SK-N-SH (cell line): Measurements from ENCODE around the gene F7. TPM values are rescaled to one million over a fixed set of nuclear protein-coding genes. Genes with fewer than 3 reads are reported as not detected.

Source experiments
- CTCF ChIA-PET: fragments of 300-600, 350-600 bp; formaldehyde crosslinking; extraction: SDS; loops from one replicate; lab custom pipeline; 2021; lab: Yijun Ruan, JAX
- POLR2A ChIA-PET: fragments of 350-600 bp; sonication (Branson Sonifier 250); formaldehyde crosslinking; extraction: SDS; loops from one replicate; lab custom pipeline; 2020; ENCODE audit warnings: antibody characterized with exemption, inconsistent platforms; lab: Yijun Ruan, JAX
- DNase-seq: peaks from one replicate; pipeline ENCODE4 v3.0.0; 2012
- H2AFZ ChIP-seq: fragments of 200-600 bp; sonication (generic); 2 replicates; pipeline ENCODE4 v1.8.1; 2016; ENCODE audit warnings: antibody characterized with exemption, mild to moderate bottlenecking, low read depth
- H3F3A ChIP-seq: fragments of 200-600 bp; sonication (generic); replicated peaks from 2 replicates; pipeline ENCODE3; 2016; ENCODE audit warnings: antibody characterized with exemption, mild to moderate bottlenecking; ENCODE audit not compliant: insufficient read depth
- H3K27ac ChIP-seq, 2 experiments: fragments of 200-500 bp in 1 of 2; fragments of 200-600 bp in 1 of 2; sonication (Bioruptor generic) in 1 of 2; sonication (generic), shearing (Covaris generic) in 1 of 2; 2 replicates each; pipeline versions ENCODE4 v1.5.1 to v1.6.1; 2014 to 2016; ENCODE audit warnings: low read depth in 2 of 2, inconsistent platforms in 1 of 2, low read length in 1 of 2, mild to moderate bottlenecking in 1 of 2, mixed read lengths in 1 of 2
- H3K27me3 ChIP-seq: fragments of 200-600 bp; sonication (generic), shearing (Covaris generic); 2 replicates; pipeline ENCODE4 v1.6.1; 2016; ENCODE audit warnings: mixed run types; ENCODE audit not compliant: insufficient read depth
- H3K36me3 ChIP-seq, 2 experiments: fragments of 200-500 bp in 1 of 2; fragments of 200-600 bp in 1 of 2; sonication (Bioruptor generic) in 1 of 2; sonication (generic) in 1 of 2; replicated peaks in 1 of 2; 2 replicates each; pipeline versions ENCODE3 to v1.5.1; 2014 to 2016; ENCODE audit warnings: low read length in 1 of 2, mild to moderate bottlenecking in 1 of 2; ENCODE audit not compliant: insufficient read depth in 2 of 2, control insufficient read depth in 1 of 2
- H3K4me1 ChIP-seq, 2 experiments: fragments of 200-500 bp in 1 of 2; fragments of 200-600 bp in 1 of 2; sonication (Bioruptor generic) in 1 of 2; sonication (generic), shearing (Covaris generic) in 1 of 2; 2 replicates each; pipeline versions ENCODE4 v1.5.1 to v1.6.1; 2014 to 2016; ENCODE audit warnings: low read depth in 1 of 2, low read length in 1 of 2, mixed run types in 1 of 2; ENCODE audit not compliant: insufficient read depth in 2 of 2, control insufficient read depth in 1 of 2
- H3K4me2 ChIP-seq: fragments of 200-600 bp; sonication (generic), shearing (Covaris generic); 2 replicates; pipeline ENCODE4 v1.6.1; 2017; ENCODE audit warnings: mixed run types
- H3K4me3 ChIP-seq, 2 experiments: fragments of 200-500 bp in 1 of 2; fragments of 200-600 bp in 1 of 2; sonication (Bioruptor generic) in 1 of 2; sonication (generic), shearing (Covaris generic) in 1 of 2; 2 replicates each; pipeline versions ENCODE4 v1.5.1 to v1.8.1; 2014 to 2016; ENCODE audit warnings: low read depth in 2 of 2, inconsistent platforms in 1 of 2, low read length in 1 of 2, mild to moderate bottlenecking in 1 of 2, mixed read lengths in 1 of 2, moderate library complexity in 1 of 2
- H3K79me2 ChIP-seq: fragments of 200-600 bp; sonication (generic); 2 replicates; pipeline ENCODE4 v1.8.1; 2017; ENCODE audit warnings: mild to moderate bottlenecking; ENCODE audit not compliant: insufficient read depth
- H3K9ac ChIP-seq: fragments of 200-600 bp; sonication (generic); 2 replicates; pipeline ENCODE4 v1.6.1; 2017; ENCODE audit warnings: mixed run types
- H3K9me2 ChIP-seq: fragments of 200-600 bp; sonication (generic); 2 replicates; pipeline ENCODE4 v1.6.1; 2017; ENCODE audit warnings: mixed run types
- H3K9me3 ChIP-seq: fragments of 200-600 bp; sonication (generic); 2 replicates; pipeline ENCODE4 v1.6.1; 2017; ENCODE audit warnings: mixed run types, mild to moderate bottlenecking, moderate library complexity
- H4K20me1 ChIP-seq: fragments of 200-600 bp; sonication (generic); 2 replicates; pipeline ENCODE4 v1.6.1; 2017; ENCODE audit warnings: mild to moderate bottlenecking, mixed run types; ENCODE audit not compliant: insufficient read depth
- CHD2 ChIP-seq: fragments of 150-350 bp; IDR thresholded peaks from 2 replicates; pipeline ENCODE4 v1.6.1; 2018; ENCODE audit warnings: low read length; ENCODE audit not compliant: partially characterized antibody
- ELF1 ChIP-seq: IDR thresholded peaks from 2 replicates; pipeline ENCODE4 v1.4.0; 2012
- EP300 ChIP-seq, 2 experiments: IDR thresholded peaks; 2 replicates each; pipeline versions ENCODE4 v1.4.0 to v1.6.1; 2012; ENCODE audit warnings: borderline replicate concordance in 1 of 2, low read depth in 1 of 2, low read length in 1 of 2
- FOSL2 ChIP-seq: IDR thresholded peaks from 2 replicates; pipeline ENCODE4 v1.4.0; 2012; ENCODE audit warnings: low read depth, mild to moderate bottlenecking, moderate library complexity, borderline replicate concordance
- FOXJ3 ChIP-seq: sonication (generic); formaldehyde crosslinking; IDR thresholded peaks from 2 replicates; pipeline ENCODE4 v1.5.1; 2020; ENCODE audit warnings: mild to moderate bottlenecking, missing genetic modification reagents
- GABPA ChIP-seq: IDR thresholded peaks from 2 replicates; pipeline ENCODE4 v1.4.0; 2012; ENCODE audit warnings: low read depth, mild to moderate bottlenecking
- GATA2 ChIP-seq: sonication (generic); formaldehyde crosslinking; IDR thresholded peaks from 2 replicates; pipeline ENCODE4 v1.5.0; 2020; ENCODE audit warnings: mild to moderate bottlenecking, missing genetic modification reagents
- JUND ChIP-seq: IDR thresholded peaks from 2 replicates; pipeline ENCODE4 v1.4.0; 2012
- NRF1 ChIP-seq: IDR thresholded peaks from 2 replicates; pipeline ENCODE4 v1.6.1; 2012; ENCODE audit warnings: low read depth, mild to moderate bottlenecking, low read length
- PBX3 ChIP-seq: IDR thresholded peaks from 2 replicates; pipeline ENCODE4; 2012
- POLR2AphosphoS5 ChIP-seq: IDR thresholded peaks from 2 replicates; pipeline ENCODE4 v1.6.1; 2012; ENCODE audit warnings: low read depth, low read length
- REST ChIP-seq: IDR thresholded peaks from 2 replicates; pipeline ENCODE4 v1.6.1; 2012; ENCODE audit warnings: mild to moderate bottlenecking, low read depth, low read length, moderate library complexity
- RFX5 ChIP-seq: IDR thresholded peaks from 2 replicates; pipeline ENCODE4 v1.6.1; 2012; ENCODE audit warnings: mild to moderate bottlenecking, improper control_type of control experiment, low read length
- RXRA ChIP-seq: IDR thresholded peaks from 2 replicates; pipeline ENCODE4 v1.4.0; 2012; ENCODE audit warnings: low read depth, mild to moderate bottlenecking, borderline replicate concordance
- SIN3A ChIP-seq: IDR thresholded peaks from 2 replicates; pipeline ENCODE4 v1.6.1; 2012; ENCODE audit warnings: low read depth, mild to moderate bottlenecking, low read length, moderate library complexity, borderline replicate concordance
- TEAD4 ChIP-seq: IDR thresholded peaks from 2 replicates; pipeline ENCODE4 v1.4.0; 2012; ENCODE audit warnings: mild to moderate bottlenecking, borderline replicate concordance; ENCODE audit not compliant: insufficient read depth
- WGBS: methylation state at CpG from one replicate; pipeline ENCODE4 v1.1.6; 2017; ENCODE audit warnings: low lambda C conversion rate; 5-methylcytosine and 5-hydroxymethylcytosine counted together
- polyA plus RNA-seq, 3 experiments: library from polyadenylated mRNA; depleted of rRNA; stranded (reverse); fragments of >200 nt; gene quantifications; 2 replicates each; pipeline ENCODE4 v1.2.3, GENCODE V29; 2012

F7 gene
- polyA plus RNA-seq, 1 of the 3 experiments (the other 2 are of a cell fraction), result not detected

GRCh38 chr13:113080901-113081521, 24.6 kb upstream of the F7 start:
- Histone ChIP-seq H3K27me3 (no peaks in the 10 kb centered on the region), H3K4me2 (no peak overlapping the region)
- no peak for DNase-seq

GRCh38 chr13:113082198-113083021, 23.2 kb upstream of the F7 start:
- Histone ChIP-seq H3K9me2 (no peaks in the 10 kb centered on the region), H3K27me3 (no peaks in the 10 kb centered on the region)
- POLR2A ChIA-PET, result no interaction called here
- TF ChIP-seq RFX5 (no peak), RXRA (no peak), PBX3 (no peak), REST (no peak), FOXJ3 (CRISPR knock-in tag) (no peak), CHD2 (no peak), FOSL2 (no peak), ELF1 (no peak), EP300 (IDR thresholded peaks at IDR 0.05; ENCODE audit: borderline replicate concordance in 1 of 2, low read depth in 1 of 2, low read length in 1 of 2) (no peak), SIN3A (no peak), GATA2 (CRISPR knock-in tag) (no peak), TEAD4 (no peak), GABPA (no peak), NRF1 (no peak)
- TF ChIP-seq, all 33 proteins: peak for 0
- DNase-seq, result no peak
- H3K27ac ChIP-seq, result no peak overlapping the region
- WGBS, result 50% methylated on average over 13 of the region's 26 CpGs
- H3F3A ChIP-seq, result no peaks in the 10 kb centered on the region
- no peaks in the 10 kb centered on the region for H3K79me2 ChIP-seq
- H2AFZ ChIP-seq, result no peak overlapping the region
- H3K4me3 ChIP-seq, result no peak overlapping the region
- H3K9ac ChIP-seq, result no peak overlapping the region
- H3K4me2 ChIP-seq, result no peak overlapping the region
- CTCF ChIA-PET, result interaction anchor here (1.4 kb wide), 2 partner anchors 53 to 139 kb away, joined by 3 to 5 read pairs; no protein-coding TSS in a partner anchor
- H3K9me3 ChIP-seq, result no peaks in the 10 kb centered on the region
- no peaks in the 10 kb centered on the region for H4K20me1 ChIP-seq
- H3K4me1 ChIP-seq, result peaks cover 0 to 4% of the 10 kb centered on the region in 2 experiments; a peak in 1 of 4 replicates
- no peaks in the 10 kb centered on the region for H3K36me3 ChIP-seq

More at GRCh38 chr13:113080901-113081521, 24.6 kb upstream of the F7 start:
- ChIA-PET CTCF (interaction anchor here (1.1 kb wide), 1 partner anchor 20 kb away, joined by 3 read pairs; no protein-coding TSS in a partner anchor), POLR2A (interaction anchor here (0.6 to 1.3 kb wide), 3 partner anchors 8 to 62 kb away, joined by 3 to 6 read pairs (median 3); no protein-coding TSS in a partner anchor)
- Histone ChIP-seq H3K79me2 (no peaks in the 10 kb centered on the region), H3K4me3 (no peak overlapping the region), H3K9ac (no peak overlapping the region), H4K20me1 (no peaks in the 10 kb centered on the region), H3K36me3 (no peaks in the 10 kb centered on the region), H3K9me3 (no peaks in the 10 kb centered on the region), H3F3A (no peaks in the 10 kb centered on the region), H3K9me2 (no peaks in the 10 kb centered on the region), H3K4me1 (peaks cover 0 to 4% of the 10 kb centered on the region in 2 experiments; a peak in 1 of 4 replicates), H3K27ac (peak overlapping the region in 1 of 2 experiments; percentile 11; a peak in 1 of 4 replicates), H2AFZ (no peak overlapping the region)
- WGBS, result 46% methylated on average over 6 of the region's 25 CpGs
- TF ChIP-seq POLR2AphosphoS5, result no peak
- no peak for TF ChIP-seq JUND
- TF ChIP-seq GATA2 (CRISPR knock-in tag), result no peak
- no peak for TF ChIP-seq RXRA
- no peak for TF ChIP-seq FOXJ3 (CRISPR knock-in tag)
